Loucy (cell line): ENCODE measurements around the gene MYCBP2.

Source experiments
- EZH2phosphoT487 ChIP-seq: fragments of 200-600 bp; IDR thresholded peaks from 2 replicates; pipeline ENCODE4 v1.6.1; 2018; ENCODE audit warnings: antibody characterized with exemption, mild to moderate bottlenecking, moderate library complexity, borderline replicate concordance
- TF ChIP-seq, protein P1 (sequence below): fragments of 200-600 bp; sonication (generic); conservative IDR thresholded peaks from 2 replicates; pipeline ENCODE4 v1.5.1; 2014; ENCODE audit warnings: mild to moderate bottlenecking, antibody characterized with exemption, low read length

DNA sequence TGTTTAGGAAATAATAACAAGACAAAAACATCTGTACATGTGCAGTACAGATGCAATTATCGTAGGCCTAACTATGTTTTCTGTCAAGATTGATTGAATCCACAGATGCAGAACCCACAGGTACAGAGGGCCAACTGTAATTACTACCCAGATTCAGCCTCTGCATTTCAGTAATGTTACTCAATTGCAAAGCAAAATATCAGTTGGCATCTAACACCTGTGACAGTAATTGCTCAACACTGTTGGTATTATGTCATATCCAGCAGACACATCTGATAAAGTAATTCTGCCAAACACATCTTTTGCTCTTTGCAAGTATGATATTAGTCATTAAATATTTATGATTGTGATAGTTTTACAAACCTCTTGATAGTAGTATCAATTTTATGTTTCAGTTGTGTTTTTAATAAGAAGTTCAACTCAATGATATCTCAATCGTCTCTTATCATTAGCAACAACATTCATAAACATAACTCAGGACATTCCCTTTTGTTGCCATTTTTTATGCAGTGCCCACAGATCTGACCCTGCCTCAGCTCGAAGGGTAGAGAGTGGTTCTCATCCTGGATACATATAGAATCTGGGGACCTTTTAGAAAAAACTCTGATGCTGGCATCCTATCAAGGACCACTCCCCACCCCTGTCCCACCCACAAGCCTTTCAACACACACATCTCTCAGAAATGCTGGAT, 104.7 kb downstream of the MYCBP2 start:
- TF ChIP-seq, protein P1, sequence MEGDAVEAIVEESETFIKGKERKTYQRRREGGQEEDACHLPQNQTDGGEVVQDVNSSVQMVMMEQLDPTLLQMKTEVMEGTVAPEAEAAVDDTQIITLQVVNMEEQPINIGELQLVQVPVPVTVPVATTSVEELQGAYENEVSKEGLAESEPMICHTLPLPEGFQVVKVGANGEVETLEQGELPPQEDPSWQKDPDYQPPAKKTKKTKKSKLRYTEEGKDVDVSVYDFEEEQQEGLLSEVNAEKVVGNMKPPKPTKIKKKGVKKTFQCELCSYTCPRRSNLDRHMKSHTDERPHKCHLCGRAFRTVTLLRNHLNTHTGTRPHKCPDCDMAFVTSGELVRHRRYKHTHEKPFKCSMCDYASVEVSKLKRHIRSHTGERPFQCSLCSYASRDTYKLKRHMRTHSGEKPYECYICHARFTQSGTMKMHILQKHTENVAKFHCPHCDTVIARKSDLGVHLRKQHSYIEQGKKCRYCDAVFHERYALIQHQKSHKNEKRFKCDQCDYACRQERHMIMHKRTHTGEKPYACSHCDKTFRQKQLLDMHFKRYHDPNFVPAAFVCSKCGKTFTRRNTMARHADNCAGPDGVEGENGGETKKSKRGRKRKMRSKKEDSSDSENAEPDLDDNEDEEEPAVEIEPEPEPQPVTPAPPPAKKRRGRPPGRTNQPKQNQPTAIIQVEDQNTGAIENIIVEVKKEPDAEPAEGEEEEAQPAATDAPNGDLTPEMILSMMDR = no peak
- no peak for TF ChIP-seq EZH2phosphoT487
